ENCODE data around the gene SIRT7.

Gene SIRT7

DNA sequence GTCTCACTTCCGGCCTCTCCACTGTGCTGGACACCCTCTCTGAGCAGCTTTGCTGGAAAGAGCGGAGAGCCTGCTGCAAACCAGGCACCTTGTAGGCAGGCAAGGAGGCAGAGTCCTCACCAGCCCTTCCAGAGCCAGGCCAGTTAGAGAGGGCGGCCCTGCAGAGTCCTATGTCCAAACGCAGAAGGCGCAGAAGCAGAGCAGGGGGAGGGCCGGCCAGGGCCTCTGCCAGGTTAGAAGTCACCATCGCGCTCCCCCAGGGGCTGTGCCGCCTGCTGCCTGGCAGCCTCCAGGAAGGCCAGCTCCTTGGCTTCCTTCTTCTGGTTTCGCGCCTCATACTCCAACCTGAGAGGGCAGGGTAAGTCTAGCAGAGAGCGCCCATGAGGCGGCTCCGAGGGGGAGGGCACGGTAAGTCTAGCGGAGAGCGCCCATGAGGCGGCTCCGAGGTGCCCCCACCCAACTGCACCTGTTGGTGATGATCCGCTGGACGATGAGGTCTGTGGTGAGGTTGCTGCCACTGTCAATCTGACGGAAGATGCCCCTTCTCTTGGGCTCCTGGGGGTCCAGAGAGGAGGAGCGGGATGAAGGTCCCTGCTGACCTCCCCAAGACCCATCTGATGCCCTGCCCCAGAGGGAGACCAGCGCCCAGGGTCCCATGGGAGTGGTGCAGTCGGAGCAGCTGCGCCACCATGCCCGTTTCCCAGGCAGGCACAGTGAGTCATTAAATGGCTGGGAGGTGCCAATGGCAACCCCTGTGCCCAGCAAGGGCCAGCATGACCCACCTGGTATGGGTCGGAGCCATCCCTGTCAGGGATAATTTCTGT lies 13.2 kb downstream of the SIRT7 start:
- no peak for DNase-seq

DNA sequence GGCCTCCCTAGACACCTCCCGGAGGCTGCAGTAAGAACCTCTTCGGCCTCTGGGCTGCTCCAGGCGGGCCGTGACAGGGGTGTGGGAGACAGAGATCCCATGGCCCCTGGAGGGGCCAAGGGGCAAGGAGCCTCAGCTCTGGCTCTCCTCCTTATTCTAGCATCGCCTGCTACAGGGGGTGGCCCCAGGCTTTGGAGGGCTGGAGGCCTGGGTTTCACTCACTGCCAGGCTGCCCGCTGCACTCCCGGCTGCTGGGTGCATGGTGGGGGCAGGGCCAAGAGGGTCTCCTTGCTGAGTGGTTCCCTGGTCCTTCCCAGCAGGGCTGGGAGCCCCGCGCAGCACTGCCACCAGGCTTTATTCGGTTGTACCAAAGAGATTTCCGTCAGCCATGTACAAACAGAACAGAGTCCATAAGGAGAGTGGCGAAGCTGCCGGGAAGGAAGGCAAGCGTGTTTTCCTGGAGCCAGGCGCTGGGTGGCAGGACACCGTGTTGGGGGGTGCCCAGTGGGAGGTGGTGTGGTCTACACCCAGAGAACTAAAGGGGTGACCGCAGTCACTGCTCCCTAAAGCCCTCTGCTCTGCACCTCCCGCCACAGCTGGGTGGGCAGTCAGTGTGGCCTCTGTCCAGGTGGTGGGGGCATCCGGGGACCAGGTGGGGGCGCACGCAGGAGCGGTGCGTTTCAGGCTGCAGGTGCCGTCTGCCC lies 13.9 kb downstream of the SIRT7 start:
- no peak for DNase-seq

- no peak for DNase-seq
Measured at GRCh38 chr17:81903415-81903831, 14.6 kb downstream of the SIRT7 start.

GRCh38 chr17:81902653-81903414 lies 15.1 kb downstream of the SIRT7 start:
- DNase-seq = no peak

DNA sequence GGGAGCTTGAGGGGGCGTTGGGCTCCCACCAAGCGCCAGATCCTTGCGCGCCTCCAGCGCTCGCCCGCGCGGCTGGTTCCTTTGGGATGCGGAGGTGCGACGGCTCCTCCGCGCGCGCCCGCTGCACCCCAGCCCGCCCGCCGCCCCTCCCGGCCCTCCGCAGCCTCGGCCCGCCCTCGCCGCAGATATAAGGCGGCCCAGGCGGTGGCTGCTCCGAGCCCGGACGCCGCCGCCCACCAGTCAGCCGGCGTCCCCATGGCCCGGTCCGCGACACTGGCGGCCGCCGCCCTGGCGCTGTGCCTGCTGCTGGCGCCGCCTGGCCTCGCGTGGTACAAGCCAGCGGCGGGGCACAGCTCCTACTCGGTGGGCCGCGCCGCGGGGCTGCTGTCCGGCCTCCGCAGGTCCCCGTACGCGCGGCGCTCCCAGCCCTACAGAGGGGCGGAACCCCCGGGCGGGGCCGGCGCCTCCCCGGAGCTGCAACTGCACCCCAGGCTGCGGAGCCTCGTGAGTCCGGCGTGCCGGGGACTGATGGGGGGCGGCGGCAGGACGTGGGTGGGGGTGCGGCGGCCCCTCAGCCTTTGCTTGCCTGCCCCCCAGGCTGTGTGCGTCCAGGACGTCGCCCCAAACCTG lies 15.8 kb downstream of the SIRT7 start, which contains the start of gene NPB:
Gene NPB (plus strand): TSS at position 216 of the 630 bp plus-strand sequence. CDS start 40 bp downstream, at position 256.
- DNase-seq = no peak

- DNase-seq = no peak
Measured at GRCh38 chr17:81901167-81902022, 16.6 kb downstream of the SIRT7 start.

DNA sequence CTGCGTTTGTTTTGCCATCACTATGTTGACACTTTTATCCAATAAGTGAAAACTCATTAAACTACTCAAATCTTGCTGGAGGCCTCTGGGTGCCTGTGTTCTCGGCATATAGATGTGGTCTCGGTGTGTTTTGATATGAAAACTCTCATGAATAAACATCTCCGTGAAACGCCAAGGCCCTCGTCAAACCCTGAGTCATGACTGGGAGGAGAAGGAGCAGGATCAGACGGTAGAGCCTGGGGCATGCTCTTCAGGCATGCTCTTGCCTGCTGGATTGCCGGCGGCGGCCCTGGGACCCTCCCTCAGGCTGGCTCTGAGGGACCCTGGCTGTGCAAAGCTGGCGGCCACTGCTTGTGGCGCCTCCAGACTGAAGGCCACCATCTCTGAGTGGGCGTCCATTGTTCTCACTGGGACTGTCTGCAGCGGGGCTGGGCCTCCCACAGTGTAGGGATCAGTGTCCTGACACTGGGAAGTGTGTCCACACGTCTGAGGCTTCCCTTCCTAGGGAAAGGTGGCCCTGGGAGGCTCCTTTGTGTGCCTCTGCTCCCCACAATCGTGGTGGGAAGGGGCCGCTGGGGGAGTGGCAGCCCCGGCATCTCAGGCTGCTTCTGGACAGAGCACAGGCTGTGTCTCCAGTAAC lies 17.7 kb downstream of the SIRT7 start:
- DNase-seq = no peak

- no peak for DNase-seq
Measured at GRCh38 chr17:81899514-81900166, 18.3 kb downstream of the SIRT7 start.

DNA sequence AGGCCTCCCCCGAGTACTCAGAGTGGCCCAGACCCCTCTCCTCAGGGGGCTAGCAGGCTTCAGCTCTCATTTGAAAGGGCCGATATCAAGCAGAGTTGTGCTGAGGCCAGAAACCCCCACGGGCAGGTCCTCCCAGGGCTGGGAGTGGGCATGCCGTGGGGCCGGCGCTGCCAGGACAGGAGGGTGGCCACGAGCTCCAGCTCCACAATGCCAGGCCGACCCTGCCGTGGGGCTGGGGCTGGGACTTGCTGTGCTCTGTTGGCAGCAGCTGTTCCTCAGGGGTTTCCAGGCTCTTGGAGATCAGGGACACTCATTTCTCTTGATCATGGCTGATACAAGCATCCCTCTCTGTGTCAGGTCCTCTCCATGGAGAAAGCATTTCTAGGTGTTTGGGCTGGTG lies 19.1 kb downstream of the SIRT7 start:
- DNase-seq = no peak

- DNase-seq = no peak
Measured at GRCh38 chr17:81898029-81898866, 19.7 kb downstream of the SIRT7 start.

GRCh38 chr17:81895400-81895799 lies 22.6 kb downstream of the SIRT7 start:
- DNase-seq = no peak

- no peak for DNase-seq
Measured at GRCh38 chr17:81891303-81891552, 26.7 kb downstream of the SIRT7 start.

DNA sequence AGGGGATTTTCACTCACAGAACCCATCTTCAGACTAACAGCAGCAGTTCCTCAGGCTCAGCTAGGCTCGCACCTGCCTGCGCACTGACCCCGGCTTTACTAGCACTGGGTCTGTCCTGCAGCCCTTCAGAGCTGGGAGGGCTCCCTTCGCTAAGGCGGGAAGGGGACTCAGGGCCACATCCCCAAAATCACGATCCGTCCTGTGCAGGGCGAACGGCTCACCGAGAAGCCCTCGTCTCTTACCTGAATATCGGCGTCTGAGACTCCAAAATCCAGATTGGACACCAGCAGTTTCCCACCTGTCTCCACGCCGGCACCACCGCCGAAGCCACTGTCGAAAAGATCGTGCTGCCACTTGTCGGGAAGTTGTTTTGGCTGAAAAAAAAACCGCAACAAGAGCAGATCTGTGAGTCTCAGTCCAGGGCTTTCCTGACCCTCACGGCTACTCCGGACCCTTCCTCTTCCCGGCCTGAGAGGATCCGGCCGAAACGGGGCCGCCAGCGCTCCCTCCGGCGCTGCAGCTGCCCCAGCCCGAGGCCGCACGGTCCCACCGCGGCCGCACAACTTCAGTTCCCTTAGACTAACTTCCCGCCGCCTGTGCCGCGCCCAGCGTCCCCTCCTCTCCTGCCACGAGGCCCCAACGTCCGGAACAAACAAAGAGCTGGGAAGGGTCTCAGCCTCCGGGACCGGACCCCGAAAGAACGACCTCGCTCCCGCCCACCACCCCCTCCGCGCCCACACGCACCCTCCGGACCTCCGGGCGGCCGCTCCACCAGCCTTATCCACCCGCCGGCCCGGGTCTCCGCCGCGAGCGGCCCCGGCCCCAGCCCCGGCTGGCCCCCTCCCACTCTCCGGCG lies 27.3 kb downstream of the SIRT7 start:
- DNase-seq = no peak

- DNase-seq = no peak
Measured at GRCh38 chr17:81889602-81890001, 28.4 kb downstream of the SIRT7 start.

DNA sequence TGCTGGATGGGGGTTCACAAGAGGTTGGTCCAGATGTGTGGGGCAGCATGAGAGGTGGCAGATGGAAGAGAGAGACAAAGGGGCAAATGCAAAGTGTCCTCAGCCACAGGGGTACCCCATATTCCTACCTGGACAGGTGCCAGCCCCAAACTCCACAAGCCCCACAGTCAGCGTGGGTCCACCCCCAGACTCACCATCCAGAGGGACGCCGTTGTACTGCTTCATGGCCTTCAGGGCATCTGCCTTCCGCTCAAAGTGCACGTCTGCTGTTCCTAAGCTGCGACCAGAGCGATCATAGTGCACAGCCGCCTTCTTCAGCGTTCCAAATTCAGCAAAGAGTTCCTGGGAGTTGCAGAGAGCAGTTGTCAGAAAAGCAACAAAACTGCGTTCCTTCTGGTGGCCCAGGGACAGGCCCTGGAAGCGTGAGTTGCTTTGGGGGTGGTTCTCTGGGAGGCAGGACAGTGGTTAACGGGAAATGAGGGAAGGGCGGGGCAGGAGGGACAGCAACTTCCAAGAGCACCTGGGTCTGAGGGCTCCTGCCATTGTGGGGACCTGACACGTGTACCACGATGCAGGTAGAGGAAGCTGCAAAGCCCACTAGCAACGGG lies 28.9 kb downstream of the SIRT7 start:
- no peak for DNase-seq

DNA sequence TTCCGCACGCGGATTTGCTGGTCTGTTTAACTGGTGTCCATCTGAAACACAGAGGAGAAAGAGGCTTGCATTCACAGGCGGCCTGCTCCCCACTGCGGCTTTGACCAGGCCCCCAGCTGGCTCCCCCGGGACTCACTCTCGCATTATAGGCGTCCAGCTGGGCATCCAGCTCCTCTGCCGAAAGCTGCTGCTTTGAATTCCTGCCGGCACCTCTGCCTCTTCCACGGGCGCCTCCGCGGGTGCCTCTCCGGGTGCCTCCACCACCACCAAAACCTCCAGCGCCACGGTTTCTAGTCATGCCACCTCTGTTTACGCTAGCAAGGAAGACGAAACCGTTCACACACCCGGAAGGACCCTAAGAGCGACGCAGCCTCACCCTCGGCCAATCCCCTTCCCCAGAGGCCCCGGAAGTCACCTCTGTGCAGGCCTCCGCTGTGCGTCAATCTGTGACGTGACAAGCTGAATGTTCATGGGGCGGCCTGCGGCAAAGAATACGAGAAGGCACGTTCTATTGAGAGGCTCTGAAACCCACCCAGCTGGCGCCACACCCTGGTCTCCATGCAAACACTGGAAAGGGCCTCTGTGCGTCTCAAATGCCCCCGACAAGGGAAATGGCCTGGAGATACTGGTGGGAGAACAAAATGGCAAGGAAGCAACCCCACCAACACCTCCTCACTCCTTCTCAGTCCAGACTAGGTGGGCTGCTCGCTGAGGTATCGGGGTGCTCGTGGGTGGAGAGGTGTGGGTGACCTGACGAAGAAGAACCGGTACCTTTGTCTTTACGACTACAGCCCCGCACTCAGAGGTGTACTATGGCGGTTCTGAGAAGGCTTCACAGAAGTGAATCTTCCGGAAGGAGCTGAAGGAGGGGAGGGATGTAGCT lies 29.6 kb downstream of the SIRT7 start:
- no peak for DNase-seq

DNA sequence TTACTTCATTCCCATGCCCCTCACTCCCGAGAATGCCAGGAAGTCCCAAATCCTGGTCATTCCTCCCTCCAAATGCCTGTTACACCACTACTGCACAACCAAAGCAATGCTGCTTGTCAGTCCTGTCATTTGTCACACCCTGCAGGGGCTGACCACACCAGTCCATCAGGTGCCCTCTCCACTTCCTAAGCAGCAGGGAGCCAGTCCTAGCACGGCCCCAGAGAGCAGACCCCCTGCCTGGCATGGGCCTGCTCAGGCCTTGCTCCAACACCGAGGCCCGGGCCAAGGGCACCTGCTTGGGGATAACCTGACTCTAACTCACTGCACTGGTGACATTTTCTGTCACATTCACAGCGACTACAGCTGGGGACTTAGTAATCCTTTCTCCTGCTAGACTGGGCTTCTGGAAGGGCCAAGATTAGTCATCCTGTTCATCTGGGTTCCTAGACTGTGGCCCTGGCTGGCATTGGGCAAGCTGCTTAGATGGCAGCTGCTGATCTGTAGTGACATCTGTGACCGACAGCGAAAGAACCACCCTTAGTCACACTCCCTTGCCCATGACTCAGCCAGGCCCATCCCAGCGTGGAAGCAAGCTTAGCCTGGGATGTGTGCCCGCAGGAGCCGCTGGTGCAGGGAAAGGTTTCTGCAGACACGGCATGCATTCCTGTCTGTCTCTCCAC lies 32.0 kb downstream of the SIRT7 start:
- DNase-seq = no peak
